Epithelial cell of proximal tubule (primary cell): ENCODE results near the gene DLGAP3. TPM values are rescaled to one million over a fixed set of nuclear protein-coding genes. Genes with fewer than 3 reads are reported as not detected.
A peak's percentile ranks its signal among the peaks of the same experiment; 100 is the strongest.
"Not testable (repeated sequence)": the region's sequence is repeated elsewhere in the genome, so short reads cannot be mapped to it uniquely, and the experiment has no call there.

ENCODE experiments used
- DNase-seq: peaks from one replicate; pipeline ENCODE4 v3.0.0-alpha.2; 2011; ENCODE audit warnings: low read depth
- H3K4me3 ChIP-seq: 2 replicates; pipeline ENCODE4 v1.5.1; 2011; ENCODE audit warnings: low read depth, mild to moderate bottlenecking, low read length
- CTCF ChIP-seq: conservative IDR thresholded peaks from 2 replicates; pipeline ENCODE4 v1.5.1; 2012; ENCODE audit warnings: low read depth, mild to moderate bottlenecking, low read length
- total RNA-seq: library from RNA; depleted of rRNA; stranded (reverse); fragments of >200 nt; gene quantifications from 2 replicates; pipeline ENCODE4 v1.2.3, GENCODE V29; 2015

Gene DLGAP3
- total RNA-seq, 1 donor from 2014 or later, result 0.81 TPM

- no peak overlapping the region for H3K4me3 ChIP-seq
- TF ChIP-seq CTCF, result no peak
- DNase-seq, result no peak
Measured at GRCh38 chr1:34946211-34946610, 16.8 kb upstream of the DLGAP3 start.

GRCh38 chr1:34941798-34942197, 12.3 kb upstream of the DLGAP3 start:
- not testable (repeated sequence) for DNase-seq, H3K4me3 ChIP-seq

- no peak for TF ChIP-seq CTCF
- no peak for DNase-seq
- H3K4me3 ChIP-seq, result no peak overlapping the region
Measured at GRCh38 chr1:34930702-34931071, 1.2 kb upstream of the DLGAP3 start.

GRCh38 chr1:34929853-34930701, 627 bp upstream of the DLGAP3 start:
- DNase-seq, result no peak
- no peak for TF ChIP-seq CTCF
- no peak overlapping the region for H3K4me3 ChIP-seq

GRCh38 chr1:34928699-34929496, 552 bp downstream of the DLGAP3 start:
- H3K4me3 ChIP-seq, result peak overlapping the region; percentile 31
- TF ChIP-seq CTCF, result no peak

GRCh38 chr1:34928066-34928696, 1.3 kb downstream of the DLGAP3 start:
- no peak for TF ChIP-seq CTCF
- DNase-seq, result no peak

More at GRCh38 chr1:34928699-34929496, 552 bp downstream of the DLGAP3 start:
- DNase-seq, result no peak

GRCh38 chr1:34927316-34927715, 2.1 kb downstream of the DLGAP3 start:
- no peak overlapping the region for H3K4me3 ChIP-seq
- no peak for TF ChIP-seq CTCF
- no peak for DNase-seq

More at GRCh38 chr1:34928066-34928696, 1.3 kb downstream of the DLGAP3 start:
- no peak overlapping the region for H3K4me3 ChIP-seq
